B cell (primary cell): ENCODE data around the gene AP5B1. TPM values are rescaled to one million over a fixed set of nuclear protein-coding genes. Genes with fewer than 3 reads are reported as not detected.

Experiments used
- ATAC-seq: fragments of 200-7000 bp; cut with Tn5 transposase; one replicate; pipeline ENCODE4 v1.10.0; 2021; ENCODE audit warnings: low read depth, mild to moderate bottlenecking, moderate number of reproducible peaks, moderate library complexity
- CTCF ChIA-PET: fragments of 350-600 bp; sonication (Branson Sonifier 250); formaldehyde crosslinking; loops from one replicate; lab custom pipeline; 2021; ENCODE audit warnings: antibody characterized with exemption, inconsistent platforms; lab: Charles Lee
- POLR2A ChIA-PET: fragments of 350-600 bp; sonication (Branson Sonifier 250); formaldehyde crosslinking; loops from one replicate; lab custom pipeline; 2021; ENCODE audit warnings: antibody characterized with exemption; lab: Charles Lee
- DNase-seq: peaks from one replicate; pipeline ENCODE4 v3.0.0; 2013
- H2AFZ ChIP-seq: 2 replicates; pipeline ENCODE4 v1.6.1; 2012; ENCODE audit warnings: mild to moderate bottlenecking, low read depth, low read length; ENCODE audit not compliant: insufficient read depth, poor library complexity, severe bottlenecking
- H3K27ac ChIP-seq, 2 donors: 1 replicate in 1 of 2; 2 replicates in 1 of 2; pipeline ENCODE4 v1.5.1; 2012 to 2013; ENCODE audit warnings: low read length in 2 of 2, mild to moderate bottlenecking in 2 of 2, moderate library complexity in 1 of 2
- H3K27me3 ChIP-seq, 4 experiments: fragments of 200-600 bp in 1 of 4; sonication (generic) in 1 of 4; replicated peaks in 1 of 4; 1 replicate in 2 of 4; 2 replicates in 2 of 4; pipeline versions ENCODE4 v1.6.1 to v1.7.0; 2013 to 2016; ENCODE audit warnings: low read length in 3 of 4, mild to moderate bottlenecking in 2 of 4, mixed read lengths in 1 of 4, moderate library complexity in 1 of 4; ENCODE audit not compliant: insufficient read depth in 4 of 4, control insufficient read depth in 3 of 4; ENCODE audit errors: control extremely low read depth in 1 of 4
- H3K36me3 ChIP-seq, 2 experiments: replicated peaks in 1 of 2; 1 replicate in 1 of 2; 2 replicates in 1 of 2; pipeline versions ENCODE4 v1.6.1 to v1.7.1; 2013; ENCODE audit warnings: low read length in 1 of 2; ENCODE audit not compliant: insufficient read depth in 2 of 2, control insufficient read depth in 1 of 2; ENCODE audit errors: control extremely low read depth in 1 of 2, extremely low read depth in 1 of 2
- H3K4me1 ChIP-seq, 2 donors: fragments of 200-600 bp in 1 of 2; sonication (generic) in 1 of 2; 1 replicate in 1 of 2; 2 replicates in 1 of 2; pipeline versions ENCODE4 v1.5.1 to v1.6.1; 2013 to 2017; ENCODE audit warnings: low read length in 2 of 2; ENCODE audit not compliant: control insufficient read depth in 2 of 2, insufficient read depth in 2 of 2
- H3K4me2 ChIP-seq: replicated peaks from 2 replicates; pipeline ENCODE3; 2012; ENCODE audit warnings: mild to moderate bottlenecking, low read depth, low read length; ENCODE audit not compliant: poor library complexity, severe bottlenecking
- H3K4me3 ChIP-seq, 5 experiments: fragments of 200-600 bp in 1 of 5; sonication (generic) in 1 of 5; 1 replicate in 3 of 5; 2 replicates in 2 of 5; pipeline versions ENCODE4 v1.5.1 to v1.7.0; 2011 to 2016; ENCODE audit warnings: low read length in 4 of 5, mild to moderate bottlenecking in 4 of 5, low read depth in 2 of 5, control low read depth in 1 of 5, moderate library complexity in 1 of 5; ENCODE audit not compliant: insufficient read depth in 1 of 5; ENCODE audit errors: control extremely low read depth in 1 of 5, extremely low read depth in 1 of 5
- H3K79me2 ChIP-seq: fragments of 200-600 bp; sonication (generic); one replicate; pipeline ENCODE4 v1.6.0; 2016; ENCODE audit warnings: low read length; ENCODE audit not compliant: control insufficient read depth, insufficient read depth
- H3K9ac ChIP-seq: fragments of 200-600 bp; sonication (generic); 2 replicates; pipeline ENCODE4 v1.6.1; 2017; ENCODE audit warnings: mild to moderate bottlenecking, low read length, moderate library complexity
- H3K9me3 ChIP-seq, 3 donors: one replicate each; pipeline versions ENCODE4 v1.6.1 to v1.7.1; 2013; ENCODE audit warnings: low read length in 2 of 3; ENCODE audit not compliant: control insufficient read depth in 2 of 3, insufficient read depth in 1 of 3; ENCODE audit errors: control extremely low read depth in 1 of 3
- H4K20me1 ChIP-seq: 2 replicates; pipeline ENCODE4 v1.6.0; 2012; ENCODE audit warnings: mild to moderate bottlenecking, low read length; ENCODE audit not compliant: insufficient read depth, control insufficient read depth, poor library complexity, severe bottlenecking
- H3K27ac Mint-ChIP-seq: one replicate; pipeline ENCODE4 v1.8.0; 2021; ENCODE audit warnings: mixed read lengths
- H3K27me3 Mint-ChIP-seq: one replicate; pipeline ENCODE4 v1.8.0; 2021; ENCODE audit warnings: mixed read lengths
- H3K4me1 Mint-ChIP-seq: one replicate; pipeline ENCODE4 v1.8.0; 2021; ENCODE audit warnings: mixed read lengths
- H3K4me3 Mint-ChIP-seq: one replicate; pipeline ENCODE4 v1.8.0; 2021; ENCODE audit warnings: mixed read lengths
- H3K9me3 Mint-ChIP-seq: one replicate; pipeline ENCODE4 v1.8.0; 2022; ENCODE audit warnings: mixed read lengths; ENCODE audit not compliant: insufficient read depth
- CTCF ChIP-seq: fragments of 200-600 bp; IDR thresholded peaks from one replicate; pipeline ENCODE4 v1.8.0; 2022; ENCODE audit warnings: antibody characterized with exemption, mild to moderate bottlenecking
- EZH2 ChIP-seq: IDR thresholded peaks from 2 replicates; pipeline ENCODE4 v1.6.1; 2012; ENCODE audit warnings: borderline replicate concordance, low read depth, mild to moderate bottlenecking, moderate library complexity, low read length; ENCODE audit not compliant: insufficient read depth, poor library complexity, severe bottlenecking
- WGBS: methylation state at CpG from one replicate; pipeline ENCODE4 v1.1.5; 2013; ENCODE audit warnings: missing lambda C conversion rate; ENCODE audit not compliant: insufficient coverage; 5-methylcytosine and 5-hydroxymethylcytosine counted together
- intact Hi-C: fragments of 100-400 bp; cut with micrococcal nuclease; formaldehyde crosslinking; loops from one replicate; pipeline ENCODE4 v1.10.0; 2022
- polyA plus RNA-seq: library from polyadenylated mRNA; depleted of rRNA; stranded (reverse); fragments of >200 nt; gene quantifications from 2 replicates; pipeline ENCODE4 v1.2.3, GENCODE V29; 2012
- total RNA-seq, 2 donors: library from RNA; stranded (reverse); fragments of 120-200 nt in 1 of 2; gene quantifications; 1 replicate in 1 of 2; 2 replicates in 1 of 2; pipeline versions ENCODE4 v1.2.3 to v1.2.4, GENCODE V29; 2013 to 2022

AP5B1 gene
- total and polyA plus RNA-seq, 2 donors (not counting 1 experiment from before 2014, with no cell fraction given), result 9.6 to 25.2 TPM

- H3K4me1 ChIP-seq, result peaks cover 0 to 5% of the 10 kb centered on the region in 2 donors
- no peak for DNase-seq
- CTCF ChIA-PET, result interaction anchor here (1.1 kb wide), 1 partner anchor 73 kb away, joined by 3 read pairs; no protein-coding TSS in a partner anchor
Measured at GRCh38 chr11:65744699-65745042, 36.1 kb downstream of the AP5B1 start.

More at GRCh38 chr11:65744699-65745042, 36.1 kb downstream of the AP5B1 start:
- no peaks in the 10 kb centered on the region for H3K9me3 ChIP-seq
- no peaks in the 10 kb centered on the region for H4K20me1 ChIP-seq
- WGBS, result 93% methylated on average over 8 of the region's 8 CpGs
- TF ChIP-seq CTCF, result no peak
- TF ChIP-seq EZH2, result no peak
- POLR2A ChIA-PET, result no interaction called here
- no peak overlapping the region for H3K27ac ChIP-seq
- H3K27me3 ChIP-seq, result peaks cover 0 to 2% (median 0%) of the 10 kb centered on the region in 4 experiments
- H3K4me3 Mint-ChIP-seq, result no peak overlapping the region
- H3K4me2 ChIP-seq, result no peak overlapping the region
- no peak overlapping the region for H3K27ac Mint-ChIP-seq
- H3K9ac ChIP-seq, result no peak overlapping the region
- ATAC-seq, result no peak
- H3K79me2 ChIP-seq, result no peaks in the 10 kb centered on the region
- H3K9me3 Mint-ChIP-seq, result no peaks in the 10 kb centered on the region
- no peaks in the 10 kb centered on the region for H3K36me3 ChIP-seq
- intact Hi-C loops, result no loop called here
- peaks cover 14% of the 10 kb centered on the region for H3K27me3 Mint-ChIP-seq
- peaks cover 7% of the 10 kb centered on the region for H3K4me1 Mint-ChIP-seq
- H3K4me3 ChIP-seq, result no peak overlapping the region
- no peak overlapping the region for H2AFZ ChIP-seq
